GM12891 (cell line): ENCODE data around the gene SLC30A9.

Experiments
- POLR2A ChIP-seq: IDR thresholded peaks from 2 replicates; pipeline ENCODE4 v1.6.1; 2011; ENCODE audit warnings: low read depth, low read length, control low read depth
- POLR2AphosphoS5 ChIP-seq: IDR thresholded peaks from 2 replicates; pipeline ENCODE4 v1.6.1; 2011; ENCODE audit warnings: low read depth, low read length, control low read depth
- POU2F2 ChIP-seq: IDR thresholded peaks from 2 replicates; pipeline ENCODE4 v1.6.1; 2011; ENCODE audit warnings: low read depth, mild to moderate bottlenecking, control low read depth, low read length, moderate library complexity
- SPI1 ChIP-seq: IDR thresholded peaks from 2 replicates; pipeline ENCODE4 v1.6.1; 2011; ENCODE audit warnings: low read depth, low read length, control low read depth
- TAF1 ChIP-seq: IDR thresholded peaks from 2 replicates; pipeline ENCODE4 v1.6.1; 2011; ENCODE audit warnings: low read depth, low read length, control low read depth

DNA sequence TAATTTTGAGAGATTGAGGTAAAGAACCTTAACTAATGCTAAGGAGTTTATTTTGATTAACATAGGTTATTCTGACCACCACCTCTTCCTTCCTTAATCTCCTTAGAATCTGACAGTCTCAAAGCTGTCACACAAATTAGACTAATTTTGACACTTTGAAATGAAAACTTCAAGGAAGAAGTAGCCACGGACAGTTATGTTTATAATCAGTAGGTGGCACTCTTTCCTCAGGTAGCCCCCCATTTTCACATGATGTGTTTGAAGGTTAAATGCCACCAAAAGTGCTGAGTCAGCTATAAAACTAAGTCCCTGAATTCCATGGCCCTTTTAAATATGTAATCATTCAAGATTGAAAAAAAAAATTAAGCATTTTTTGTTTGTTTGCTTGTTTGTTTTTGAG, 32.7 kb upstream of the SLC30A9 start:
- TF ChIP-seq POLR2A (no peak), POLR2AphosphoS5 (no peak), POU2F2 (no peak), SPI1 (no peak), TAF1 (no peak)
